ENCODE data around the gene AP1S3.

- no peak for TF ChIP-seq POLR2A (IDR thresholded peaks at IDR 0.05)
- no peak for TF ChIP-seq CTCF (IDR thresholded peaks at IDR 0.05)
Measured at GRCh38 chr2:223873672-223874071, 36.3 kb upstream of the AP1S3 start.

All from heart left ventricle (tissue), 13 donors.